HepG2 (cell line): ENCODE measurements around the gene BYSL. TPM values are rescaled to one million over a fixed set of nuclear protein-coding genes. Genes with fewer than 3 reads are reported as not detected.

ENCODE experiments used
- ARNT2 ChIP-seq: sonication (generic); formaldehyde crosslinking; IDR thresholded peaks from 2 replicates; pipeline ENCODE4 v1.8.0; 2022; ENCODE audit warnings: mild to moderate bottlenecking, low read depth, missing genetic modification reagents, moderate library complexity
- CC2D1A ChIP-seq: sonication (generic); formaldehyde crosslinking; IDR thresholded peaks from 2 replicates; pipeline ENCODE4 v1.8.1; 2023; ENCODE audit warnings: mild to moderate bottlenecking, missing genetic modification reagents
- CSRNP1 ChIP-seq: sonication (generic); formaldehyde crosslinking; IDR thresholded peaks from 2 replicates; pipeline ENCODE4 v1.8.1; 2023; ENCODE audit warnings: mild to moderate bottlenecking, missing genetic modification reagents
- DMAP1 ChIP-seq: IDR thresholded peaks from 2 replicates; pipeline ENCODE4 v1.6.1; 2016
- FOXP1 ChIP-seq, 2 experiments: fragments of 450-650 bp in 1 of 2; IDR thresholded peaks; 2 replicates each; pipeline ENCODE4 v1.6.1; 2017 to 2018; ENCODE audit warnings: antibody characterized with exemption in 1 of 2
- GABPA ChIP-seq, 2 experiments: IDR thresholded peaks; 2 replicates each; pipeline ENCODE4 v1.6.1; 2011 to 2016; ENCODE audit warnings: low read depth in 2 of 2, low read length in 1 of 2, missing biosample characterization in 1 of 2, missing genetic modification characterization in 1 of 2
- GATAD1 ChIP-seq: IDR thresholded peaks from 2 replicates; pipeline ENCODE4 v1.6.1; 2016; ENCODE audit warnings: missing genetic modification reagents, missing compliant biosample characterization
- HDAC2 ChIP-seq: sonication (generic); formaldehyde crosslinking; IDR thresholded peaks from 2 replicates; pipeline ENCODE4 v1.4.0; 2020; ENCODE audit warnings: missing genetic modification reagents
- NFAT5 ChIP-seq: sonication (generic); formaldehyde crosslinking; IDR thresholded peaks from 2 replicates; pipeline ENCODE4 v1.4.0; 2020; ENCODE audit warnings: missing genetic modification reagents
- RAD21 ChIP-seq: fragments of 450-650 bp; formaldehyde crosslinking; IDR thresholded peaks from 2 replicates; pipeline ENCODE4 v1.5.0; 2020; ENCODE audit warnings: mild to moderate bottlenecking
- RNF2 ChIP-seq: fragments of 450-650 bp; conservative IDR thresholded peaks from 2 replicates; pipeline ENCODE4 v1.6.1; 2016; ENCODE audit warnings: low read depth
- SSRP1 ChIP-seq: IDR thresholded peaks from 2 replicates; pipeline ENCODE4 v1.6.1; 2016; ENCODE audit warnings: control low read depth
- TCF7L2 ChIP-seq: IDR thresholded peaks from 2 replicates; pipeline ENCODE4 v1.6.1; 2011; ENCODE audit warnings: mild to moderate bottlenecking, low read depth, low read length, moderate library complexity
- THAP7 ChIP-seq: sonication (generic); formaldehyde crosslinking; IDR thresholded peaks from 2 replicates; pipeline ENCODE4 v1.8.1; 2023; ENCODE audit warnings: mild to moderate bottlenecking, missing genetic modification reagents
- THAP8 ChIP-seq: sonication (generic); formaldehyde crosslinking; IDR thresholded peaks from 2 replicates; pipeline ENCODE4 v1.5.1; 2020; ENCODE audit warnings: missing genetic modification reagents, mild to moderate bottlenecking, borderline replicate concordance
- XBP1 ChIP-seq: sonication (generic); formaldehyde crosslinking; IDR thresholded peaks from 2 replicates; pipeline ENCODE4 v1.5.0; 2020; ENCODE audit warnings: missing genetic modification reagents
- ZBTB8A ChIP-seq: sonication (generic); formaldehyde crosslinking; IDR thresholded peaks from 2 replicates; pipeline ENCODE4 v1.4.0; 2020; ENCODE audit warnings: mild to moderate bottlenecking, low read depth, missing genetic modification reagents, borderline replicate concordance
- ZNF234 ChIP-seq: sonication (generic); formaldehyde crosslinking; conservative IDR thresholded peaks from 2 replicates; pipeline ENCODE4 v1.5.1; 2020; ENCODE audit warnings: mild to moderate bottlenecking, missing genetic modification reagents
- ZNF343 ChIP-seq: sonication (generic); formaldehyde crosslinking; IDR thresholded peaks from 2 replicates; pipeline ENCODE4 v1.4.0; 2020; ENCODE audit warnings: mild to moderate bottlenecking, missing genetic modification reagents
- ZNF432 ChIP-seq: sonication (generic); formaldehyde crosslinking; IDR thresholded peaks from 2 replicates; pipeline ENCODE4 v1.5.0; 2020; ENCODE audit warnings: missing genetic modification reagents, mild to moderate bottlenecking, borderline replicate concordance
- ZNF768 ChIP-seq: sonication (generic); formaldehyde crosslinking; IDR thresholded peaks from 2 replicates; pipeline ENCODE4 v1.4.0; 2020; ENCODE audit warnings: missing genetic modification reagents
- ZNF772 ChIP-seq: sonication (generic); formaldehyde crosslinking; IDR thresholded peaks from 2 replicates; pipeline ENCODE4 v1.5.0; 2020; ENCODE audit warnings: mild to moderate bottlenecking, missing genetic modification reagents
- polyA plus RNA-seq, 8 experiments: library from polyadenylated mRNA; depleted of rRNA in 3 of 8; stranded (reverse) in 7 of 8; unstranded in 1 of 8; fragments of >200 nt; fragmentation: Illumina TruSeq in 4 of 8; extraction: Trizol in 4 of 8; gene quantifications; 2 replicates each; pipeline versions ENCODE4 v1.2.1 to v1.2.3, GENCODE V29; 2011 to 2016; ENCODE audit warnings: low read depth in 4 of 8, missing spikeins in 1 of 8, mixed read lengths in 1 of 8; ENCODE audit not compliant: insufficient read depth in 1 of 8
- total RNA-seq, 5 experiments: library from RNA; depleted of rRNA; stranded (reverse); fragments of >200 nt; fragmentation: Illumina TruSeq; extraction: Trizol; gene quantifications; 2 replicates each; pipeline ENCODE4 v1.2.3, GENCODE V29; 2016; ENCODE audit warnings: low read depth in 1 of 5

BYSL gene
- total and polyA plus RNA-seq, 2 of the 13 experiments (the other 11 are each of a cell fraction or from before 2014, with no cell fraction given) = 27.9 to 28.6 TPM

- TF ChIP-seq NFAT5 (CRISPR knock-in tag) = 0 out of 2 replicates have a peak, but pooled peaks have one; percentile 44
- TF ChIP-seq ZNF432 = no peak
- no peak for TF ChIP-seq TCF7L2
- no peak; the same call in 1 of the 2 replicates for TF ChIP-seq RAD21 (CRISPR knock-in tag)
- TF ChIP-seq SSRP1 = no peak; the same call in 1 of the 2 replicates
- peak; percentile 97; the same call in 1 of the 2 replicates for TF ChIP-seq THAP8
- no peak; the same call in 1 of the 2 replicates for TF ChIP-seq ZNF772 (CRISPR knock-in tag)
- 0 out of 2 replicates have a peak, but pooled peaks have one; percentile 73 for TF ChIP-seq ZNF343 (CRISPR knock-in tag)
- peak; percentile 9; the same call in 1 of the 2 replicates for TF ChIP-seq ZNF768 (CRISPR knock-in tag)
- peak; percentile 97; the same call in 1 of the 2 replicates for TF ChIP-seq CSRNP1 (CRISPR knock-in tag)
- peak; percentile 90; the same call in 1 of the 2 replicates for TF ChIP-seq ZNF234 (CRISPR knock-in tag)
- peak; percentile 98 for TF ChIP-seq DMAP1 (CRISPR knock-in tag)
- peak; percentile 91 for TF ChIP-seq ARNT2 (CRISPR knock-in tag)
- TF ChIP-seq CC2D1A (CRISPR knock-in tag) = no peak
- peak; percentile 68 for TF ChIP-seq RNF2
- TF ChIP-seq GABPA (IDR thresholded peaks at IDR 0.05; ENCODE audit: low read depth, low read length) = peak; percentile 75
- TF ChIP-seq GABPA (CRISPR knock-in tag; IDR thresholded peaks at IDR 0.05; ENCODE audit: low read depth) = peak; percentile 99
- TF ChIP-seq HDAC2 (CRISPR knock-in tag) = peak; percentile 63; the same call in 1 of the 2 replicates
- no peak for TF ChIP-seq ZBTB8A
- TF ChIP-seq THAP7 (CRISPR knock-in tag) = no peak
- peak; percentile 99 for TF ChIP-seq GATAD1
- TF ChIP-seq XBP1 = no peak
- TF ChIP-seq FOXP1 (IDR thresholded peaks at IDR 0.05) = no peak
- TF ChIP-seq FOXP1 (CRISPR knock-in tag; IDR thresholded peaks at IDR 0.05) = peak; percentile 7; the same call in 1 of the 2 replicates
These were observed at the start of gene BYSL, which contains the start of gene MED20 (continued) for GRCh38 chr6:41920921-41921711.
